DMS114 treated with DMSO at 0.1 percent for 48 hours (cell line): ENCODE results near the gene ATXN2.

ENCODE experiments used
- DNase-seq: peaks from one replicate; lab custom pipeline; 2025; ENCODE audit not compliant: unreplicated experiment; lab: John Stamatoyannopoulos, UW

The ATXN2 gene

DNA sequence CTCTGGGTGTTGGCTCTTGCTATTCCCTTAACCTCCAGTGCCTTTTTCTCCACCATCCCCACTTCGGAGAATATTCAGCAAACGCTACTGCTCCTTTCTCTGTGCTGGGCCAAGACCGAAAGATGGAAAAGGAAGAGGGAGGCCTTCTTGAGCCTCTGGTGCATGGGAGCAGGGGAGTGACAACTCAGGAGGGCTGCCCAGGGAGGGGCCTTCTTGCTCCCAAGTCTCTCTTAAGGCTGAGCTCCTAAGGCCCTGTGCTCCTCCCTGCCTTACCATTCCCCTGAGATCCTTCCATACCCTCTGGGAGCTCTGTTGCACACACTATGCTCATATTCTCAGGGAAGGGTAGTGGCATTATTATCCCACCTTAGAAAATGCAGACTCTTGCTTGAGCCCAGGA lies 158.5 kb downstream of the ATXN2 start:
- no peak for DNase-seq

DNA sequence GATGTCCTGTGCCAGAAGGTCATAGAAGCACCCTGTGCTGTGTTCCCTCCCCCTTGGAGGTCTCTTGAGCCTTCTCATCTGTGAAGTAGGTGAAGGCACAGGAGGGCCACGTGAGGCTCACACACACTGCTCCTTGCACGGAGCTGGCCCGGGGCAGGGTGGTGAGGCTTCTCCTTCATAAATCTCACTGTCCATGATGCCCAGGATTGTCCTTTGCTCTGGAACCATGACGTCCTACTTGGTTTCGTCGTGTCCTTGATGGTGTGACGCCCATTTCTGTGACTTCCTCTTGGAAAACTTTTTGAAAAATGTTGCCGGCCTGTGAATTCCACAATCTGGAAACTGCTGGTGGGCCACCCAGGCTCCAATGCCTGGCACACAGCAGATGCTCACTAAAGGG lies 159.0 kb downstream of the ATXN2 start:
- no peak for DNase-seq

DNA sequence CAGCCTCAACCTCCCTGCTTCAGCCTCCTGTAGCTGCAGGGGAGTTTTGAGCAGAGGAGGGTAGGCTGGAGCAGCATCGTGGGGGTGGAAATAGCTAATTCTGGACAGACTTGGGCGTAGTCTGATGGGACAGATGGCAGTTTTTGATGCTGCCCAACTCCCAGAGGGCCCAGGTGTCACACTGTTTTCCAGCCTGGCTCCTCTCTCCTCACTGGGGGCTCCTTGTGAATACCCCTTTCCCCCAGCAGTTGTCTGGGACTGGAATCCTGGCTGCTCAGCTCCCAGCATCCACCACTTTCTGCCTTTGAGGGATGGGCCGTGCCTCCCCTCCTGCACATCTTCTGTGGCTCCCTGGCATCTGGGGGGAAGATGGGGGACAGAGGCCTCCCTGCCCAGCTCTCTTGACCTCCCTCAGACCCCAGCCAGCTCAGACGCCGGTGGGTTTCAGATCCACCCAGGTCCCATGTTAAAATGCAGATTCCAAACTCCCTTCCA lies 159.4 kb downstream of the ATXN2 start:
- DNase-seq, result no peak

GRCh38 chr12:111438481-111438880 lies 160.6 kb downstream of the ATXN2 start:
- DNase-seq, result no peak

DNA sequence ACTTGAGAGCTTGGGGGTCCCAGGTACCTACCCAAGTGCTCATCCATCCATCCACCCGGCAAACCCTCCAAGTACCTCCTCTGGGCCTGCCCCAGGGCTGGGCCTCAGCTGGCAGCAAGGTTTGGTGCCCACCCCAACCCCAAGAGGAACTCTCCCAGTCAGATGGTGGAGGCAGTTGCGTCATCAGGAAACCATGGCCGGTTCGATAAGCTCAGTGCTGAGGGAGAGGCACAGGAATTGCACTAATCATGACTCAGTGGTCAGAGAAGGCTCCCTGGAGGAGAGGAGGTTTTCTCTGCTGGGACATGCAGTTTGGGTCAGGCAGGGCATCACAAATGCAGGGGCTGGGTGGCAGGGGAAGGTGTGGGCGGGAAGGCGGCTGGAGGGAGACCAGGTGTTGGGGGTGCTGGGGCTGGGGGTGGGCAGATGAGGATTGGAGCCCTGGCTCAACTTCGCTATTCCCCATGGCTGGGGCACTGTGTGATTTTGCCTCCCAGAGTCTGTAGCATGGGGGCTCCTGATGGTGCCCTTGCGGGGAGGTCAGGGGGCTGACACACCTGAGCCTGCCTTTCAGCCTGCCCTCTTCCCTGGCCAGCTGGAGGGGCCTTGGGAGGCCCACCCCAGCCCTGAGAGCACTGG lies 161.2 kb downstream of the ATXN2 start:
- DNase-seq, result no peak

GRCh38 chr12:111436811-111437210 lies 162.3 kb downstream of the ATXN2 start:
- DNase-seq, result no peak

GRCh38 chr12:111436266-111436665 lies 162.8 kb downstream of the ATXN2 start:
- DNase-seq, result no peak

DNA sequence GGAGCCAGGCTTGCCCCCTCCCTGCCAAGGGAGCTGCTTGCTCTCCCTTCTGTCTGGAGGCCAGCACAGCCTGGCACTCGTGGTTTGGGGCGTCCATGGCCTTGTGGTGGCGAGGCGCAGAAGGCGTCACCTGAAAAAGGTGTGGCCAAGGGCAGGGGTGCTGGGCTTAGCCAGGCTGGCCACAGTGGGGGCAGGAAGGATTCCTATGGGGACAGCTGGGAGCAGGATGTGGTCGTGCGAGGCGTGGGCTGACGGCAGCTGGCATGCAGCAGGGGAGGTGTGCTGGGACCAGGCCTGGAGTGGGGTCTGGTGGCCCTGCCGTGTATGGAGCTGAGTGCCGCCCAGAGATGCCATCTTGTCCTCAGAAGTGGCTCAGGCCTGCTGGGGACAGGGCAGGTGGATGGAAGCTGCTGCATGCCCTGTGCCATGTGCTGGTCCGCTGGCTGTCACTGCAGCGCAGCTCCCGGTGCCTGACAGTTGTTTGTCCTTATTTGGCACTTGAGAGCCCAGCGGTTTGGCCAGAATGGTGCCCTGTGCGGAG lies 163.4 kb downstream of the ATXN2 start:
- no peak for DNase-seq

DNA sequence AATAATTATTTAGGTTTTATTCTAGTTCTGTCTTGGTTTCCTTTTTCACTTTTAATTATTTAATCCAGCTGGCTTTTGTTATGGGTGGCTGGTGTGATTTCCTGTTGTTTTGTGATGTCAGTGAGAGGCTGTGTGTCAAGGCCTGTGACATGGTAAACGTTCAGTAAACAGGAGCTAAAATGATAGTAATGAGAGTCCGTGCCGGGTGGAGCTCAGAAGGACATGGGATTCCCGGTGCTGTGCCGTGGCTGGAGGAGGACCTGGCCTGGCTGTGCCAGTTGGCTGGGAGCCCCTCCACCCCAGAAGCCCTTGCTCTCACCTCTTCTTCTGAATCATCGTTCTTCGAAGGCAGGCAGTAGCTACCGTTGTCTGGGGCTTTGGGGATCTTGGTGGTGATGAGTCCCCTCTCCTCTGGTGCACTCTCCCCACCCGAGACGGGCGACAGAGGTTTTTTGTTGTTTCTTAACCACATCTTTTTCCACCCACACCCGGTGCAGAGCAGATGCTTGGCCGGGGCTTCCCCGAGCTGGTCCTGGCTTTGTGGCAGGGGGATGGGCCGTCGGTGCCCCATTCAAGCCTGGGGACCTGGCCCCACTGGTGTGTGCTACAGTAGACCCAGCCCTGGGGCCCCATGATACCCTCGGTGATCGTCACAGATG lies 164.3 kb downstream of the ATXN2 start:
- no peak for DNase-seq

DNA sequence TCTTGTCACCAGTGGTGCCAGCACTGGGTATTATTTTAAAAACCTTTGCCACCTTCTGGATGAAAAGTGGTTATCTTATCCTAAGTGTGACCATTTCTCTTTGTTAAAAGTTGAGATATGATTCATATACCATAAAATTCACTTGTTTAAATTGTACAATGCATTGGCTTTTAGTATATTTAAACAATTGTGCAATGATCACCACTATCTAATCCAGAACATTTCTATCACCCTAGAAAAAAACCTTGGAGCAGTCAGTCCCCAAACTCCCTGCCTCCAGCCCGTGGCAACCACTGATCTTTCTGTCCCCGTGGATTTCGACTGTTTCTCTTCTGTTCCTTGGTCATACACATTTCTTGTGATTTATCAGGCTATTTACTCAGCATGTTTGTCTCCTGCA lies 165.1 kb downstream of the ATXN2 start:
- DNase-seq, result no peak

DNA sequence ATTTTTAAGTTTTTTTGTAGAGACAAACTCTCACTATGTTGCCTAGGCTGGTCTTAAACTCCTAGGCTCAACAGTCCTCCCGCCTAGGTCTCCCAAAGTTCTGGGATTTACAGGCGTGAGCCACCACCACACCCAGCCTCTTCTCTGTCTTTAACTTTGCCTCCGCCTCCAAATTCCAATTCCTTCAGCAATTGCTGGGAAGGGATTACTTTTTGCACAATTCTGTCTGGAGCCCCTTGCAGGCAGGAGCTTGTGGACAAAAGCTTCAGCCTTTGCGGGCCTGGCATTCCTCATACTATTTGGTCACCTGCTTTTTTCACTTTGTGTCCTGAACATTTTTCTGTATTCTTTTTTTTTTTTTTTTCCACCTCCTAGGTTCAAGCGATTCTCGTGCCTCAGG lies 167.3 kb downstream of the ATXN2 start:
- DNase-seq, result no peak

DNA sequence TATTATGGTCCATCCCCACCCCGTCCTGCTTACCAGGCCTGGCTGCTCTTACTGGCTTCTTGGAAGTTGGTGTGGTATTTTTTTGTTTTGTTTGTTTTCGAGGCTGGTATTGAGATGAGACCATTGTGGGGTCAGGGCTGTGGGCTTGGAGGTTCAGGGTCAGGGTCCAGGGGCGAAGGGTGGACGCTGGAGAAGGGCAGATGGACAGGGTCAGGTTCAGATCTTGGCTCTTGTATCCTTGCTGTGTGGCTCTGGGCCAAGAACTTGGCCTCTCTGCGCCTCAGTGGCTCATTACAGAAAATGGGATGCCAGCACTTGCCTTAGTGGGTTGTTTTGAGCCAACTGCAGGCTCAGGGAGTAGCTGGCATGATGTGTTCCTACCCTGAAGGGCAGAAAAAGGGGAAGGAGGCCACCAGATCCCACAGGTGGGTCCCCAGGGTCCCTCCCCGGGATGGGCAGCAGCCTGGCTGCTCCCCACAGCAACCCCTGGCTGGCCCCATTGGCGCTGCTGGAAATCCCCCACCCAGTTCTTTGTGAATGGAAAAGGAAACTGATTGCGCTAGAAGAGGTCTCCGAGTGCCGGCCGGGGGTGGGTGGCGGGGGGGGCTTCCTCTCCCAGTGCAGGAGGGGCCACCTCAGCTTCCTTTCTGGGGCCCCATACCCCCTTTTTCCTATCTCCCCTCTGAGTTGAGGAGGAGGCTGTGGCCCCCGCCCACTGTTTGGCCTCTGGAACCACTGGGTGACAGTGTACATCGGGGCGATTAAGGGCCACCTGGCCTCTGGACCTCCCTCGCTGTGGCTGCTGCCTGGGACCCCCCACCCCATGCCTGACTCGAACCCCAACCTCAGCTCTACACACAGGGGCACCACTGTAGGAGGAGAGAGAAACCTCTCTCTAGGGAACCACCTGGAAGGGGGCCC lies 168.4 kb downstream of the ATXN2 start:
- no peak for DNase-seq

GRCh38 chr12:111429828-111430432 lies 169.2 kb downstream of the ATXN2 start:
- DNase-seq, result no peak

DNA sequence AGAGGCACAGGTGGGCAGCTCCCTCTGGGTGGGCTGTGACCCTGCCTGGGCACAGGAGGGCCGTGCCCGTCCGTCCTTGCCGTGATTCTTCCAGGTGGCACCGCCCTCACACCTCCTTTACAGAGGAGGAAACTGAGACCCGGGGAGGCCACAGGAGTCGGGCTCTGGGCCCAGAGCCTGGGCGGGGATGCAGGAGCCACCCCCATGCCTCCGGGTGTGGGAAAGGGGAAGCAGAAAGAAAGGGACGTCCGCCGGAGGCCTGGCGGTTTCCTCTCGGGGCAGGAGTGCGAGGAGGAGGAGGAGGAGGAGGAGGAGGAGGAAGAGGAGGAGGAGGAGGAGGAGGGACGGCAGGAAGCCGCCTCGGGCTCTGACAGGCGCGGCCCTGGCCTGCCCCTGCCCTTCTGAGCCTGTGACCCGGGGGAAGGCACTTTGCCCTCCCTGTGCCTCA lies 170.4 kb downstream of the ATXN2 start:
- no peak for DNase-seq

DNA sequence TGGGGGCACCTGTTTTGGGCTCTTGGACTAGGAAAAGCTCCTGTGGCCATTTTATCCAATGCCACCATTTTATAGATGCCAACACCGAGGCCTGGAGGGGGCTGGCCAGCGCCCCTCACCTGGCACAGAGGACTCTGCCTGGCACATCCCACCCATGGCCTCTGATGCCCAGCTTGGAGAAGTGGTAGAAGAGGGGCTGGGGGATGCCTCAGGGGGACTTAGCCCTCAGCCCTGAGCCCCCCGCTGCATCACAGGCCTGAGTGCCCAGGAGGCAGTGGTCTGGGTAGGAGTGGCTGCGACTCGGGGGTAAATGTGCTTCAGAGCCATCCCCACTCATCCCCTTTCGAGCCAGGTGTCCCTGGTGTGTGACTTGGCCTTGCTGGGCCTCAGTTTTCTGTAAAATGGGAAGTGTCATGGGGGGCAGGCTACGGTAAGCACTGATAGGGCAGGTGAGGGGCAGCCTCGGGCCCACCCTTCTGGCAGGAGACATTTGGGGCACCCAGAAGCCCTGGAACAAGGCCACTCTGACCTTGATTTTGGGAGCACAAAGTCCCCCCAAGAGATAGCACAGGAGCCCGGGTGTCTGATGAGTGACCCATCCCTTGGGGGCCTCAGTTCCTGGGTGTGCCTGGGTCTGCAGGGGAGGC lies 170.9 kb downstream of the ATXN2 start:
- no peak for DNase-seq

DNA sequence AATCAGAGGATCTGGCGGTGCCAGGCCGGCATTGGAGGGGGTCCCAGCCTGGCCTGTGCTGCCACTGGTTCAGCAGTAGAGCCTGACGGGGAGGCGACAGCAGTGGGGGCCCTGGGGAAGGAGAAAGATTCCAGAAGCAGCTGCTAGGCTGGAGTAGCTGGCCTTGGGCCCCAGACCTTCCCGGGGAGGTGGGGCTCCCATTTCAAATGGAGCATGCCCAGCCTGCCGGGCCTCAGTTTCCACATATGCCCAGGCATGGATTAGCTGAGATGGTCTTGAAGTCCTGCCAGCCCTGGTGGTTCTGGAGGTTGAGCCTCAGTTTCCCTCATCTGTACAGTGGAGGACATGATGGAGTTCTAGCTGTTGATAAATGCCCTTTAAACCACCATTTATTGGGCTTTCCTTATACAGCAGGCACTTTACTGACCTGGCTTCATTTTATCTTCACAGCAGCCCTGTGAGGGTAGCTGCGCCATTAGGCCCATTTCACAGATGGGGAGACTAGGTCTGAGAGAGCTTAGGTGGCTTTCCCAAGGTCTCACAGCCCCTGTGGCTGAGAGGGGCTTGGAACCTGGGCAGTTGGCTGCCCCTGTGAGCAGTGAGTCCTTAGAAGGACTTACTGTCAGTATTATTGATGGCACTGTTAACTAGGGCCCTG lies 171.6 kb downstream of the ATXN2 start:
- DNase-seq, result no peak

DNA sequence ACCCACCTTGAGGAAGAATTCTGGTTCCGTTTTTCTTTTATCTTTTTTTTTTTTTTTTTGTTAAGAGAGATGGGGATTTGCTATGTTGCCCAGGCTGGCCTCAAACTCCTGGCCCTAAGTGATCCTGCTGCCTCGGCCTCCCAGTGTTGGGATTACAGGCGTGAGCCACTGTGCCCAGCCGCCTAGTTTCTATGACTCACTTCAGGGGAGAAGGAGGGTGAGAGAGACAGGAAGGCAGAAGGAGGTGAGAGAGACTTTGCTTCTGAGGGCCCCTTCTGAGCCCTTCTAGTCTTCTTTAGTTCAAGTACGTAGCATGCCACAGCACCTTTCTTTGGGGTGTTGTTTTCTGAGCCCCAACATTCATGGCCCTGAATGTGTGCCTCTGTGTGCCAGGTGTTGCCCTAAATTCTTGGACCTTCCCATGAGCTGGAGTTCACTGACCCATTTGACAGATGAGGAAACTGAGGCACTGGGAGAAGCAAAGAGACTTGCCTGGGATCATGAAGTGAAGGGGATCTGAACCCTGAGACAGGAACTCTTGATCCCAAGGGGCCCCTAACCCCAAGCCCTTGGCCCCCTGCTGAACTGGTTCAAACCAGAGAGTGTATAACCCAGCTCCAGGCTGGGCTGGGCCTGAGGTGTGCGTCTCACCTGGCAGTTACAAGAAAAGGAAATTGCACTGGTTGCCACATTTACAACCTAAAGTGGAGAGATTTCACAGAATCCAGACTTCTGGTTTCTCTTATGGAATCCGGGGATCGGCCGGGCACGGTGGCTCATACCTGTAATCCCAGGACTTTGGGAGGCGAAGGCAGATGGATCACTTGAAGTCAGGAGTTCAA lies 172.6 kb downstream of the ATXN2 start:
- DNase-seq, result no peak

DNA sequence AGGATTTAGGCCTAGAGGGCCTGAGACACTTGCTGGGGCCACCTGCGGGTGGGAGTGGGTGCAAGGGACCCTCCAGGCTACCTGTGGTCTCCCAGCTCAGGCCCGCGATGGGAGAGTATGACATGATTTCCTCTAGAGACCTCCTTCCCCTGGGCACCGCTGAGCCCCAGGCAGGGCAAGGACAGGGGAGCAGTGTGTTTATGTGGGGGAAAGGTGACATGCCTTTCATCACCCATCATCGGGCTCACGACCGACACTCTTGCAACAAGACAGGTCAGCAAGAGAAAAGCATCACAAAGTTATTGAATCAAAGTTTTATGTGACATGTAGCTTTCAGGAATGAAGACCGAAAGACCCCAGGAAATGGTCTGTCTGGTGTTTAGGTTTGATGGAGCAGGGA lies 173.5 kb downstream of the ATXN2 start:
- DNase-seq, result no peak

GRCh38 chr12:111424793-111425251 lies 174.3 kb downstream of the ATXN2 start:
- DNase-seq, result no peak
